Activated T-helper 2 cell treated with anti-CD3 and anti-CD28 coated beads, Interferon-gamma antibody, Interleukin-2, Interleukin-4, amounts not matched to agents 10 μg/mL and 5 μg/mL and 100 μg/mL, durations not matched to agents 14 hours and 24 hours and 36 hours (primary cell): ENCODE measurements around the gene KCNJ4. TPM values are rescaled to one million over a fixed set of nuclear protein-coding genes. Genes with fewer than 3 reads are reported as not detected.
"Not testable (repeated sequence)": the region's sequence is repeated elsewhere in the genome, so short reads cannot be mapped to it uniquely, and the experiment has no call there.

ENCODE experiments used
- DNase-seq: peaks from one replicate; pipeline ENCODE4 v3.0.0; 2021; ENCODE audit warnings: low spot score
- H3K27ac Mint-ChIP-seq: one replicate; pipeline ENCODE4 v1.8.0; 2021; ENCODE audit warnings: mixed read lengths
- H3K27me3 Mint-ChIP-seq: one replicate; pipeline ENCODE4 v1.8.0; 2021; ENCODE audit warnings: low read depth, mixed read lengths
- H3K36me3 Mint-ChIP-seq: one replicate; pipeline ENCODE4 v1.8.0; 2021; ENCODE audit warnings: low read depth, mixed read lengths
- H3K4me1 Mint-ChIP-seq: one replicate; pipeline ENCODE4 v1.8.0; 2021; ENCODE audit warnings: low read depth, mixed read lengths
- H3K4me3 Mint-ChIP-seq: one replicate; pipeline ENCODE4 v1.8.0; 2021; ENCODE audit warnings: low read depth, mild to moderate bottlenecking, moderate library complexity, mixed read lengths
- H3K9me3 Mint-ChIP-seq: one replicate; pipeline ENCODE4 v1.8.0; 2021; ENCODE audit warnings: mixed read lengths
- intact Hi-C: fragments of 100-400 bp; cut with micrococcal nuclease; formaldehyde crosslinking; loops from one replicate; pipeline ENCODE4 v1.15.1; 2023
- total RNA-seq: library from RNA; stranded (reverse); gene quantifications from 2 replicates; pipeline ENCODE4 v1.2.3, GENCODE V29; 2022

The KCNJ4 gene
- total RNA-seq, 1 donor from 2014 or later: not detected

GRCh38 chr22:38485783-38486182 is 30.8 kb upstream of the KCNJ4 start:
- intact Hi-C loops: no loop called here
- H3K9me3 Mint-ChIP-seq: no peaks in the 10 kb centered on the region
- no peak for DNase-seq
- peaks cover 33% of the 10 kb centered on the region for H3K4me1 Mint-ChIP-seq
- no peaks in the 10 kb centered on the region for H3K27me3 Mint-ChIP-seq
- H3K4me3 Mint-ChIP-seq: no peak overlapping the region
- peak overlapping the region; percentile 35 for H3K27ac Mint-ChIP-seq
- peaks cover 95% of the 10 kb centered on the region for H3K36me3 Mint-ChIP-seq

GRCh38 chr22:38484244-38484643 is 29.2 kb upstream of the KCNJ4 start:
- intact Hi-C loops: loop anchor here (5.0 kb wide), 1 partner anchor 88 kb away; the partner anchor contains the start of gene DMC1
- H3K27ac Mint-ChIP-seq: peak overlapping the region; percentile 9
- no peaks in the 10 kb centered on the region for H3K9me3 Mint-ChIP-seq
- H3K4me1 Mint-ChIP-seq: peaks cover 27% of the 10 kb centered on the region
- no peak for DNase-seq
- peaks cover 84% of the 10 kb centered on the region for H3K36me3 Mint-ChIP-seq
- H3K4me3 Mint-ChIP-seq: no peak overlapping the region
- no peaks in the 10 kb centered on the region for H3K27me3 Mint-ChIP-seq

- Mint-ChIP-seq H3K4me3 (no peak overlapping the region), H3K9me3 (no peaks in the 10 kb centered on the region), H3K27ac (peak overlapping the region; percentile 15), H3K36me3 (peaks cover 71% of the 10 kb centered on the region), H3K27me3 (no peaks in the 10 kb centered on the region), H3K4me1 (peaks cover 18% of the 10 kb centered on the region)
- DNase-seq: no peak
- intact Hi-C loops: loop anchor here (5.0 kb wide), 1 partner anchor 90 kb away; the partner anchor contains the start of gene DMC1
Observed at GRCh38 chr22:38482662-38483308, 27.8 kb upstream of the KCNJ4 start.

GRCh38 chr22:38481871-38482332 is 26.9 kb upstream of the KCNJ4 start:
- Mint-ChIP-seq H3K4me3 (no peak overlapping the region), H3K9me3 (no peaks in the 10 kb centered on the region), H3K27ac (no peak overlapping the region)

GRCh38 chr22:38481162-38481870 is 26.3 kb upstream of the KCNJ4 start:
- Mint-ChIP-seq H3K27me3 (no peaks in the 10 kb centered on the region), H3K4me3 (no peak overlapping the region), H3K9me3 (no peaks in the 10 kb centered on the region), H3K36me3 (peaks cover 58% of the 10 kb centered on the region), H3K4me1 (peaks cover 17% of the 10 kb centered on the region), H3K27ac (no peak overlapping the region)
- intact Hi-C loops: loop anchor here (5.0 kb wide), 1 partner anchor 91 kb away; the partner anchor contains the start of gene DMC1
- DNase-seq: no peak

More at GRCh38 chr22:38481871-38482332, 26.9 kb upstream of the KCNJ4 start:
- Mint-ChIP-seq H3K36me3 (peaks cover 64% of the 10 kb centered on the region), H3K4me1 (peaks cover 17% of the 10 kb centered on the region), H3K27me3 (no peaks in the 10 kb centered on the region)
- intact Hi-C loops: loop anchor here (5.0 kb wide), 1 partner anchor 90 kb away; the partner anchor contains the start of gene DMC1
- DNase-seq: no peak

GRCh38 chr22:38479096-38479837 is 24.3 kb upstream of the KCNJ4 start:
- no peaks in the 10 kb centered on the region for H3K9me3 Mint-ChIP-seq
- no peak overlapping the region for H3K4me3 Mint-ChIP-seq
- H3K27me3 Mint-ChIP-seq: no peaks in the 10 kb centered on the region
- DNase-seq: no peak
- intact Hi-C loops: no loop called here
- H3K27ac Mint-ChIP-seq: no peak overlapping the region
- peaks cover 10% of the 10 kb centered on the region for H3K4me1 Mint-ChIP-seq
- H3K36me3 Mint-ChIP-seq: peaks cover 40% of the 10 kb centered on the region

- peaks cover 23% of the 10 kb centered on the region for H3K36me3 Mint-ChIP-seq
- H3K4me1 Mint-ChIP-seq: peaks cover 6% of the 10 kb centered on the region
- no peaks in the 10 kb centered on the region for H3K27me3 Mint-ChIP-seq
- no peak overlapping the region for H3K27ac Mint-ChIP-seq
- no peaks in the 10 kb centered on the region for H3K9me3 Mint-ChIP-seq
- DNase-seq: no peak
- intact Hi-C loops: no loop called here
- H3K4me3 Mint-ChIP-seq: no peak overlapping the region
Observed at GRCh38 chr22:38477585-38477984, 22.6 kb upstream of the KCNJ4 start.

GRCh38 chr22:38474003-38474607 is 19.1 kb upstream of the KCNJ4 start:
- Mint-ChIP-seq H3K27ac (no peak overlapping the region), H3K36me3 (no peaks in the 10 kb centered on the region), H3K4me1 (peaks cover 5% of the 10 kb centered on the region), H3K27me3 (no peaks in the 10 kb centered on the region), H3K4me3 (no peak overlapping the region), H3K9me3 (no peaks in the 10 kb centered on the region)
- DNase-seq: no peak
- intact Hi-C loops: no loop called here

GRCh38 chr22:38471237-38471636 is 16.2 kb upstream of the KCNJ4 start:
- Mint-ChIP-seq H3K4me1 (peaks cover 8% of the 10 kb centered on the region), H3K4me3 (no peak overlapping the region), H3K36me3 (no peaks in the 10 kb centered on the region), H3K27me3 (peaks cover 13% of the 10 kb centered on the region), H3K27ac (no peak overlapping the region), H3K9me3 (no peaks in the 10 kb centered on the region)
- intact Hi-C loops: no loop called here
- DNase-seq: no peak

- H3K27ac Mint-ChIP-seq, H3K9me3 Mint-ChIP-seq, DNase-seq, H3K4me1 Mint-ChIP-seq, H3K4me3 Mint-ChIP-seq, intact Hi-C loops, H3K36me3 Mint-ChIP-seq: not testable (repeated sequence)
- H3K27me3 Mint-ChIP-seq: peaks cover 22% of the 10 kb centered on the region
Observed at GRCh38 chr22:38470179-38470578, 15.2 kb upstream of the KCNJ4 start.

GRCh38 chr22:38469306-38469781 is 14.3 kb upstream of the KCNJ4 start:
- DNase-seq: no peak
- H3K27ac Mint-ChIP-seq: no peak overlapping the region
- peaks cover 28% of the 10 kb centered on the region for H3K27me3 Mint-ChIP-seq
- no peak overlapping the region for H3K4me3 Mint-ChIP-seq
- no peaks in the 10 kb centered on the region for H3K9me3 Mint-ChIP-seq
- no peaks in the 10 kb centered on the region for H3K36me3 Mint-ChIP-seq
- peaks cover 8% of the 10 kb centered on the region for H3K4me1 Mint-ChIP-seq
- intact Hi-C loops: no loop called here
